IMR-90 (cell line): ENCODE measurements around the gene DCTN2. TPM values are rescaled to one million over a fixed set of nuclear protein-coding genes. Genes with fewer than 3 reads are reported as not detected.

Source experiments
- ATAC-seq: fragments of 200-7000 bp; cut with Tn5 transposase; 2 replicates; pipeline ENCODE4 v1.9.1; 2020; ENCODE audit warnings: low read depth, mild to moderate bottlenecking, moderate library complexity
- BruUV-seq: library from RNA; stranded (reverse); fragments of 400-500 nt; replicated peaks from 2 replicates; lab custom pipeline; 2021; lab: Mats Ljungman, UMichigan
- CTCF ChIA-PET: fragments of 300-600 bp; formaldehyde crosslinking; extraction: SDS; loops from one replicate; lab custom pipeline; 2021; ENCODE audit warnings: antibody characterized with exemption; lab: Yijun Ruan, JAX
- POLR2A ChIA-PET: fragments of 300-600 bp; sonication (Branson Sonifier 250); formaldehyde crosslinking; loops from one replicate; lab custom pipeline; 2022; ENCODE audit warnings: antibody characterized with exemption; ENCODE audit not compliant: unreplicated experiment; lab: Charles Lee
- DNase-seq: peaks from one replicate; pipeline ENCODE4 v3.0.0; 2013
- H2AFZ ChIP-seq: replicated peaks from 2 replicates; pipeline ENCODE3; 2013; ENCODE audit warnings: low read length, mild to moderate bottlenecking; ENCODE audit not compliant: poor library complexity
- H2AK5ac ChIP-seq: 2 replicates; pipeline ENCODE4 v1.6.1; 2013; ENCODE audit warnings: low read depth, low read length, inconsistent platforms
- H2AK9ac ChIP-seq: replicated peaks from 2 replicates; pipeline ENCODE3; 2013; ENCODE audit warnings: mild to moderate bottlenecking, low read depth, low read length, moderate library complexity; ENCODE audit not compliant: poor library complexity
- H2BK120ac ChIP-seq: 2 replicates; pipeline ENCODE4 v1.6.1; 2013; ENCODE audit warnings: low read depth, low read length, inconsistent platforms
- H2BK15ac ChIP-seq: 3 replicates; pipeline ENCODE4 v1.6.1; 2013; ENCODE audit warnings: low read depth, low read length, inconsistent platforms
- H2BK20ac ChIP-seq: 2 replicates; pipeline ENCODE4 v1.6.1; 2013; ENCODE audit warnings: low read depth, mild to moderate bottlenecking, inconsistent platforms, low read length, moderate library complexity
- H2BK5ac ChIP-seq: 2 replicates; pipeline ENCODE4 v1.6.1; 2013; ENCODE audit warnings: mild to moderate bottlenecking, low read depth, low read length, inconsistent platforms; ENCODE audit not compliant: poor library complexity, severe bottlenecking
- H3K14ac ChIP-seq: replicated peaks from 2 replicates; pipeline ENCODE4 v1.6.1; 2013; ENCODE audit warnings: low read depth, low read length, inconsistent platforms
- H3K18ac ChIP-seq: 2 replicates; pipeline ENCODE4 v1.6.1; 2013; ENCODE audit warnings: low read depth, low read length, control low read depth
- H3K23ac ChIP-seq: 2 replicates; pipeline ENCODE4 v1.6.1; 2013; ENCODE audit warnings: low read depth, low read length, inconsistent platforms
- H3K27ac ChIP-seq: 2 replicates; pipeline ENCODE4 v1.5.1; 2013; ENCODE audit warnings: mild to moderate bottlenecking, control low read depth, low read length; ENCODE audit not compliant: insufficient read depth
- H3K27me3 ChIP-seq: 2 replicates; pipeline ENCODE4 v1.6.1; 2013; ENCODE audit warnings: low read length; ENCODE audit not compliant: control insufficient read depth, insufficient read depth
- H3K36me3 ChIP-seq: 2 replicates; pipeline ENCODE4 v1.6.1; 2013; ENCODE audit warnings: low read length, mixed read lengths; ENCODE audit not compliant: control insufficient read depth, insufficient read depth
- H3K4ac ChIP-seq: 2 replicates; pipeline ENCODE4 v1.6.1; 2013; ENCODE audit warnings: low read depth, low read length, inconsistent platforms
- H3K4me1 ChIP-seq: 2 replicates; pipeline ENCODE4 v1.6.1; 2013; ENCODE audit warnings: low read length, mixed read lengths; ENCODE audit not compliant: control insufficient read depth, insufficient read depth
- H3K4me2 ChIP-seq: 2 replicates; pipeline ENCODE4 v1.6.1; 2013; ENCODE audit warnings: low read depth, mild to moderate bottlenecking, control low read depth, low read length, moderate library complexity
- H3K4me3 ChIP-seq: 2 replicates; pipeline ENCODE4 v1.5.1; 2013; ENCODE audit warnings: low read depth, mild to moderate bottlenecking, control low read depth, low read length, moderate library complexity; ENCODE audit not compliant: insufficient read depth
- H3K56ac ChIP-seq: 2 replicates; pipeline ENCODE4 v1.6.1; 2013; ENCODE audit warnings: low read length, inconsistent platforms; ENCODE audit not compliant: insufficient read depth; ENCODE audit errors: extremely low read depth
- H3K79me1 ChIP-seq, 2 experiments: 2 replicates each; pipeline ENCODE4 v1.6.1; 2013; ENCODE audit warnings: low read length in 2 of 2, inconsistent platforms in 1 of 2, low read depth in 1 of 2
- H3K9ac ChIP-seq: 2 replicates; pipeline ENCODE4 v1.6.1; 2013; ENCODE audit warnings: low read depth, low read length, control low read depth
- H3K9me1 ChIP-seq: 2 replicates; pipeline ENCODE4 v1.6.1; 2013; ENCODE audit warnings: low read length, inconsistent platforms; ENCODE audit not compliant: insufficient read depth
- H3K9me3 ChIP-seq: 2 replicates; pipeline ENCODE4 v1.6.1; 2013; ENCODE audit warnings: low read length; ENCODE audit not compliant: control insufficient read depth, insufficient read depth
- H4K20me1 ChIP-seq: 2 replicates; pipeline ENCODE4 v1.6.1; 2013; ENCODE audit warnings: low read length, inconsistent platforms; ENCODE audit not compliant: insufficient read depth
- H4K5ac ChIP-seq: 2 replicates; pipeline ENCODE4 v1.6.1; 2013; ENCODE audit warnings: mild to moderate bottlenecking, low read depth, low read length, control low read depth
- H4K8ac ChIP-seq, 2 experiments: 2 replicates each; pipeline ENCODE4 v1.6.1; 2013; ENCODE audit warnings: low read depth in 2 of 2, low read length in 2 of 2, control low read depth in 1 of 2, inconsistent platforms in 1 of 2
- H4K91ac ChIP-seq: 2 replicates; pipeline ENCODE4 v1.6.1; 2013; ENCODE audit warnings: low read depth, low read length, inconsistent platforms; ENCODE audit not compliant: insufficient read depth
- BHLHE40 ChIP-seq: fragments of 150-350 bp; IDR thresholded peaks from 2 replicates; pipeline ENCODE4 v1.6.1; 2016; ENCODE audit warnings: mild to moderate bottlenecking, low read depth, low read length
- CEBPB ChIP-seq: IDR thresholded peaks from 2 replicates; pipeline ENCODE4 v1.6.1; 2012; ENCODE audit warnings: low read depth, low read length, improper control_type of control experiment
- POLR2A ChIP-seq: IDR thresholded peaks from 2 replicates; pipeline ENCODE4 v1.6.1; 2012; ENCODE audit warnings: mild to moderate bottlenecking, low read depth, low read length
- WGBS, 2 experiments: methylation state at CpG; one replicate each; pipeline versions ENCODE4 v1.1.5 to v1.1.7; 2013; ENCODE audit warnings: missing lambda C conversion rate in 2 of 2; ENCODE audit not compliant: insufficient read length in 1 of 2; ENCODE audit errors: extremely low coverage in 2 of 2; 5-methylcytosine and 5-hydroxymethylcytosine counted together
- dilution Hi-C: fragments of 300-500 bp; cut with HindIII; formaldehyde crosslinking; loops from one replicate; pipeline ENCODE4 v1.14.3; 2018; ENCODE audit warnings: low sequenced_read_pairs; ENCODE audit not compliant: unreplicated experiment
- in situ Hi-C: fragments of 300-500 bp; cut with MboI; formaldehyde crosslinking; loops from 3 replicates; pipeline ENCODE4 v1.14.3; 2019; ENCODE audit warnings: low sequenced_read_pairs, inconsistent platforms, mixed read lengths
- intact Hi-C: fragments of 100-400 bp; cut with micrococcal nuclease; formaldehyde crosslinking; loops from 2 replicates; pipeline ENCODE4 v1.10.0; 2022
- polyA plus RNA-seq, 3 experiments: library from polyadenylated mRNA; depleted of rRNA; stranded (reverse); fragments of >200 nt; gene quantifications; 2 replicates each; pipeline ENCODE4 v1.2.3, GENCODE V29; 2012; ENCODE audit warnings: low replicate concordance in 1 of 3
- total RNA-seq: library from RNA; depleted of rRNA; stranded (reverse); fragments of >200 nt; gene quantifications from 2 replicates; pipeline ENCODE4 v1.2.3, GENCODE V29; 2012
- TF ChIP-seq, protein P1 (sequence below): conservative IDR thresholded peaks from 2 replicates; pipeline ENCODE4 v1.5.1; 2012; ENCODE audit warnings: mild to moderate bottlenecking, low read depth, low read length, improper control_type of control experiment

Gene DCTN2
- total and polyA plus RNA-seq, 2 of the 4 experiments (the other 2 are of a cell fraction), result 125 to 130 TPM

DNA sequence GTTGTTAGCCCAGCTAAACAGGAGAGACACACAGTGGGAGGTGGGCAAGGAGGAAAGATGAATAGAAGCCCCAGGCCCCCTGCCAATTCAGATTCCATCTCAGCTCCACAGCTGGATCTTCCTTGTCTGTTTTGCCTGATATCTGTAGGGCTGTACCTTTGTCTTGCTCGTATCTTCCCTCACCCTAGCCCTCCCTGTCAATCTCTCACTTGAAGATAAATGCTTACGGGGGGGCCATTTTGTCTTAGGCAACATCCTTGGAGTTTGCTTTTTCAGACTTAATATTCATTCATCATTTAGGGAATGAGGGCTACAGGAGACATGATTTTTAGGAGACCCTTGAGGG lies 5.3 kb upstream of the DCTN2 start:
- intact Hi-C loops, result no loop called here
- no peak overlapping the region for H4K8ac ChIP-seq
- BruUV-seq, result no TSS peak
- H3K36me3 ChIP-seq, result no peaks in the 10 kb centered on the region
- no peak overlapping the region for H2AK5ac ChIP-seq
- no peak for TF ChIP-seq CEBPB
- TF ChIP-seq BHLHE40, result no peak
- TF ChIP-seq, protein P1, sequence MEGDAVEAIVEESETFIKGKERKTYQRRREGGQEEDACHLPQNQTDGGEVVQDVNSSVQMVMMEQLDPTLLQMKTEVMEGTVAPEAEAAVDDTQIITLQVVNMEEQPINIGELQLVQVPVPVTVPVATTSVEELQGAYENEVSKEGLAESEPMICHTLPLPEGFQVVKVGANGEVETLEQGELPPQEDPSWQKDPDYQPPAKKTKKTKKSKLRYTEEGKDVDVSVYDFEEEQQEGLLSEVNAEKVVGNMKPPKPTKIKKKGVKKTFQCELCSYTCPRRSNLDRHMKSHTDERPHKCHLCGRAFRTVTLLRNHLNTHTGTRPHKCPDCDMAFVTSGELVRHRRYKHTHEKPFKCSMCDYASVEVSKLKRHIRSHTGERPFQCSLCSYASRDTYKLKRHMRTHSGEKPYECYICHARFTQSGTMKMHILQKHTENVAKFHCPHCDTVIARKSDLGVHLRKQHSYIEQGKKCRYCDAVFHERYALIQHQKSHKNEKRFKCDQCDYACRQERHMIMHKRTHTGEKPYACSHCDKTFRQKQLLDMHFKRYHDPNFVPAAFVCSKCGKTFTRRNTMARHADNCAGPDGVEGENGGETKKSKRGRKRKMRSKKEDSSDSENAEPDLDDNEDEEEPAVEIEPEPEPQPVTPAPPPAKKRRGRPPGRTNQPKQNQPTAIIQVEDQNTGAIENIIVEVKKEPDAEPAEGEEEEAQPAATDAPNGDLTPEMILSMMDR, result no peak
- TF ChIP-seq POLR2A, result no peak
- no peak overlapping the region for H3K14ac ChIP-seq
- H3K4me3 ChIP-seq, result no peak overlapping the region
- ATAC-seq (no peak), DNase-seq (no peak)
- no peak overlapping the region for H2BK120ac ChIP-seq
- no peak overlapping the region for H3K23ac ChIP-seq
- peaks cover 0 to 4% of the 10 kb centered on the region in 2 experiments; a peak in 1 of 4 replicates for H3K79me1 ChIP-seq
- H3K4me1 ChIP-seq, result peaks cover 3% of the 10 kb centered on the region
- H3K27ac ChIP-seq, result no peak overlapping the region
- H2AFZ ChIP-seq, result no peak overlapping the region
- peaks cover 7% of the 10 kb centered on the region; the same call in 1 of the 2 replicates for H3K9me1 ChIP-seq
- no peak overlapping the region for H3K18ac ChIP-seq
- no CpG with 5 or more reads among the region's 2 CpGs for WGBS, 2 experiments
- ChIA-PET CTCF (interaction anchor here (1.0 kb wide), 1 partner anchor 80 kb away, joined by 3 read pairs; the partner anchor contains the start of gene B4GALNT1), POLR2A (no interaction called here)
- no peak overlapping the region for H2BK15ac ChIP-seq
- H3K27me3 ChIP-seq, result peaks cover 46% of the 10 kb centered on the region
- H4K20me1 ChIP-seq, result no peaks in the 10 kb centered on the region
- no peak overlapping the region for H4K91ac ChIP-seq
- H2BK20ac ChIP-seq, result no peak overlapping the region
- no peak overlapping the region for H2AK9ac ChIP-seq
- no peak overlapping the region for H2BK5ac ChIP-seq
- H3K4me2 ChIP-seq, result no peak overlapping the region
- H3K4ac ChIP-seq, result no peak overlapping the region
- no peaks in the 10 kb centered on the region for H3K9me3 ChIP-seq
- H3K9ac ChIP-seq, result no peak overlapping the region
- H3K56ac ChIP-seq, result no peak overlapping the region
- H4K5ac ChIP-seq, result no peak overlapping the region
- in situ Hi-C loops, result no loop called here
- dilution Hi-C loops, result loop anchor here (25.0 kb wide), 1 partner anchor 110 kb away; no protein-coding TSS in a partner anchor
